Left renal cortex interstitium (tissue), 4 donors: ENCODE measurements around the gene PAN3. TPM values are rescaled to one million over a fixed set of nuclear protein-coding genes. Genes with fewer than 3 reads are reported as not detected.

Experiments
- DNase-seq, 4 donors: peaks; one replicate each; pipeline ENCODE4 v3.0.0-alpha.2; 2013; ENCODE audit warnings: low read depth in 4 of 4, low spot score in 2 of 4, missing footprints in 1 of 4
- polyA plus RNA-seq, 4 donors: library from polyadenylated mRNA; unstranded; fragments of 120-200 nt; gene quantifications; one replicate each; pipeline ENCODE4 v1.2.1, GENCODE V29; 2013; ENCODE audit not compliant: insufficient read length in 4 of 4

Gene PAN3
- polyA plus RNA-seq, 4 donors, result 44.7 to 64.9 (median 53.3) TPM

DNA sequence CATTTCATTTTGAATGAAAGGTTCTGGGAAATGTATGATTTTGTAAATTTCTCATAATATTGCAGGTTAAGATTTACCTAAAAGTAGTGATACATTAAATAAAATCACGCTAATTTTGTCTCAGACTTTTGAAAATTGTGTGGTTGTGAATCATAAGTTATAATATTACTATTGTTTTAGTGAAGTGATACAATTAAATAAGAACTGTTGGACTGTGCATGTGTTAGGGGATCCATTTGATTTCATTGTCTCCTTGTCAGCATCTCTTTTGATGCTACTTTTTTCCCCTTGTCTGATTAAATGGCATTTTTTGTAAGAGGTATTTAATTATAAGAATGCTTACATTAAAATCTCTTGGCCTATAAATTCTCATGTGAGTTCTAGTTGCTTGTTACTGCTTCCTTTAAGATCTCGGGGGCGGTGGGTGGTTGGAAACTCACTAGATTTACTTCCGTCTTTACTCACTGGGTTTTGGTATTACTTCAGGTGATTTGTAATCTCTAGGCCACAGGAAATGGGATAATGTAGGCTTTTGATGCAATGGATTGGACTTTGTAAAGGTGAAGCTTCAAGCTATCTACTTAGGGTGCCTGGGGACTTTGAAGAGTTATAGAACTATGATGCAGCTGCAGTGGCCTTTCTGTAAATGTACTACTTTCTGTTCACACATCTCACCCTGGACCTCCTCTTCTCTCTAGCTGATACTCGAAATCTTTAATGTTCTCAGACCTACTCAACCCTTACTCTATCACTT lies 66.5 kb downstream of the PAN3 start:
- DNase-seq, result no peak

DNA sequence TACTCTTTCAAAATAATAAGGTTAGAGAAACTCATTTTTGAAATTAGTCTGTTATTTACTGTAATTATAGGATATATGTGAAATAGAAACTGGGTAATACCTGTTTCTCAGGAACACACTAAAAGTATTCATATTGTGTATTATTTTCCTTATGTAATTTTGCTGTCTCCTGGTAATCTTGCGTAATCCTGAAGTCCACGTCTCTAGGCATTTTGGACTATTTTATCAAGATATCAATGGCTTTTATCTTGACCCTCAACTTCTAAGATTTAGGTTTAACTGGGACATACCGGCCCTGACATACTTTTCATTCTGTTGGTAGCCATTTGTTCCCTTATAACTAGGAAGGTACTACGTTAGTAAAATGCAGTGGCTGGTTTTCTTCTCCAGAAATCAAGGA lies 80.3 kb downstream of the PAN3 start:
- DNase-seq, result no peak

DNA sequence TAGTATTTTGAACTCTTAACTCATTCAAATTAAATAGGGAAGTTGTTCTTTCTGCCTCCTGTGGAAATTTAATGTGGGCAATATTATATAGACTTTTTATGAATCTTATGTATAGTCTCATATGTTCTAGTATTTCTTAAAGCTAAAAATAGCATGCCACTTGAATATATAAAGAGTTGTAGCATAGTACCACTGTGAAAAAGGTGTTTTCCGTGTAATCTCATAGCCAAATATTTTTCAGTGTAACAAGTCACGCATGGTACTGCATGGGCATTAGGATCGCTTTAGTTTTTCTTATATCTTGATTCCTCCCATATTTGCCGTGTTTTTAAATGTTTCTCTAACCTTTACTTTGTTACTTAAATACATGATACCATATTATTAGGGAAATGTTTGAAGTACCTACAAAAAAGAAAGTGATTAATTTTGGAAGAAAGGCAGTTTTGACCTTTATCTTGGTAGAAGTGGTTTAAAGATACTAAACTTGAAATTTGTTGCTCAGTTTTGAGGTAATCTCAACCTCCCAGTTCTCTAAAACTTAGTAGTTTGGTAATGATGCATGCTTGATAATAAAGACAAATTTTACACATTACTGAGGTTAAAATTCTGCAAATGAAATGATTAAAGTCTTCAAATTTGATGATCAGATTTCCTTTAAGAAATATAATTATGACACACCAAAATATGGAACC lies 81.2 kb downstream of the PAN3 start:
- no peak for DNase-seq

DNA sequence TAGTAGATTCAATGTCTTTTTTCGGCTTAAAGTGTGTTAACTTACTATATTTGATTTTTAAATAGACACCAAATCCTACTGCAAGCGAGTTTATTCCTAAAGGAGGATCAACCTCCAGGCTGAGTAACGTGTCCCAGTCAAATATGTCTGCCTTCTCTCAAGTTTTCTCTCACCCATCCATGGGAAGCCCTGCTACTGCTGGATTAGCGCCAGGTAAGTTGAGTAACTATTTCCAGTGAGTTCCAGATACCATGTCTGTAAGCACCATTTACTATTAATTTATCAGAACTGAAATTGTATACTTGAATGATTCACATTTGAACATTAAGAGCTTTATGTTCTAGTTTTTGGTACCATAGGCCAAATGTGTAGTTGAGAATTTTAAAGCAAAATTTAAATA lies 81.8 kb downstream of the PAN3 start:
- DNase-seq, result no peak

DNA sequence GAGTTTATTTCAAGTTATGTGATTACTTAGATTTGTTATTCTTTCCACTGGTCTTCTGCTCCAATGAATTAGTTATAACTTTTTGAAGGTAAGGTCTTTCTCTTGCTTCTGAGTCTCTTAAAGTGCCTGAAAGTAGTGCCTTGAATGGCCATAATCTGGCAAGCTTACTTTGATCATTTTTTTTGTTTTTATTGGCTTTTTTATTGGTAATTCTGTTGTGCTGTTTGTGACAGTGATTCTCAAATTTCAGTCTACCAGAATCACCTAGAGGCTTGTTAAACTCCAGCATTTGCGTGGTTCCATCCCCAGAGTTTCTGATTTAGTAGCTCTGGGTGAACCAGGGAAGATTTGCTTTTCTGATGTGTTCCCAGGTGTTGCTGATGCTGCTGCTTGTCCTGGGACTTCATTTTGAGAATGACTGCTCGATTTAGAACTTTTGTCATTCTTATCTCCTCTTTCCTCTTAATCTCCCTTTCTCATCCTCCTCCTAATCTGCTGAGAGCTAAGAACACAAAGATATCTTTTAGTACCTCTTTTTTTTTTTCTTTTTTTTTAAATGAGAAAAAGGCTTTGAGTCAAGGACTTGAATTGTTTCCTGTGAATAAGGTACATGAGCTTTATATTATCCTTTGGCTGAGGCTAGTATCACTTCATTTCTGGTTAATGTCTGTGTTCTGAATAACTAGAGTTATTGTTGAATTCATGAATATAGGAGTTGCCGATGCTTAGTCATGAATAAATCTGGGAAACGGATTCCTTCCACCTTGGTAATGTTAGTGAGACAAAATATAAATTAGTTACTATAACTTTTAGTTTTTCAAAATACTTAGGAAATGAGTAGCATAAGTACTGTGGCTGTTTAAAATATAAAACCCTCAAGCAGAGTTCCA lies 91.4 kb downstream of the PAN3 start:
- no peak for DNase-seq

DNA sequence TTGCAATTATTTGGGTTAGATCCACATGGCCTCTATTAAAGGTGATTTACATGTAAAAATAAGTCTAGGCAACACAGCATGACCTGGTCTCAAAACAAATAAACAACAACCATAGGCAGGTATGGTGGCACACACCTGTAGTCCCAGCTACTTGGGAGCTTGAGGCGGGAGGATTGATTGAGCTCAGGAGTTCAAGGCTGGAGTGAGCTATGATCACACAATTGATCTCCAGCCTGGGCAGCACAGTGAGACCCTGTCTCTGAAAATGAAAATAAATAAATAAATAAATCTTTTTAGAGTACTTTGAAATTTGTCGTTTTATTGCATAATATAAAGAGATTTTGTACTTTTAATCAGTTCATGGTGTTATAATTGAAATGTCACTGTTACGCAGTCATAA lies 93.3 kb downstream of the PAN3 start:
- no peak for DNase-seq

DNA sequence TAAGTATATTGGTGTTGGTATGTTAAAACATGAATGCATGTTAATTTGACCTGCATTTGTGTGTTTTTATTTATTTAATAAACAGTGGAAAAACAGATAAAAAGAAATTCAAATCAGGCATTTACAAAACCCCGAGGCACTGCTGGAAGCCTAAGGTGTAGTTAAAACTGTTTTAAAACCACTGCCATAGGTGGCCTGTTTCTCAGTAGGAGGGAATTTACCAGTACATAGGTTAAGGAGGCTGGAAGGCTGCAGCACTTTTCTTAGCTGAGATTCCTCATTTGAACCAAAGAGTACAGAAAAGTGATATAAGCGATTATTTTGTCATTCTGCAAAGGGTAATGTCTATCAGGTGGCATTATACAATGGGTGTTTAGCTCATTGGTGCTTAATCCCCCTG lies 99.6 kb downstream of the PAN3 start:
- DNase-seq, result no peak

DNA sequence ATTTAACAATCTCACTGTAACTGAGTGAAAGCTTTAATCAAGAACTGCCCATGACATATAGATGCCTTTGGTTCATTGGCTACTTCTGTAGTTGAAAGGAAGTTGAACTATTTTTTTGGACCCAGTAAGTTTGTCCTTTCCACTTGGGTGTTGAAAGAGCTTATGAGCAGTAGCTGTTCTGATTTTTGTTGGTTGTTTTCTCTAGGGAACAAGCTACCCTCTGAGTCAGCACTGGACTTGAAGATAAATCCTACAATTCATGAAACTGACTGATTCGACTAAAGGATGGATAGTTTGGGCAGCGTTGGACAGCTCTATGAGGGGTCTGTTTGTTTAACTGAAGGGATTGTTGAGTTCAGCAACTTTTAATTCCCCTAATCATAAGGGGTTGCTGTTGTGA lies 101.0 kb downstream of the PAN3 start:
- DNase-seq, result no peak

DNA sequence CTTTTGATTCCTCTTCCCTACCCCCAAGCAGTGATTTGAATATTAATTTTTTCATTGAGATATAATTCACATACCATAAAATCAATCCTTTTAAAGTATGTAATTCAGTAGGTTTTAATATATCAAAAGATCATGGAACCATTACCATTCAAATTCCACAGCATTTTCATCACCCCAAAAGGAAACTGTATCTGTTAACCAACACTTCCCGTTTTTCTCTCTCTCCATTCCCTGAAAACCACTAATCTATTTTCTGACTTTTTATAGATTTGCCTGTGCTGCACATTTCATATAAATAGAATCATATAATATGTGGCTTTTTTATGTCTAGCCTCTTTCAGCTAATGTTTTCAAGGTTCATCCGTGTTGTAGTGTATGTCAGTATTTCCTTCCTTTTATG lies 107.1 kb downstream of the PAN3 start:
- DNase-seq, result no peak

DNA sequence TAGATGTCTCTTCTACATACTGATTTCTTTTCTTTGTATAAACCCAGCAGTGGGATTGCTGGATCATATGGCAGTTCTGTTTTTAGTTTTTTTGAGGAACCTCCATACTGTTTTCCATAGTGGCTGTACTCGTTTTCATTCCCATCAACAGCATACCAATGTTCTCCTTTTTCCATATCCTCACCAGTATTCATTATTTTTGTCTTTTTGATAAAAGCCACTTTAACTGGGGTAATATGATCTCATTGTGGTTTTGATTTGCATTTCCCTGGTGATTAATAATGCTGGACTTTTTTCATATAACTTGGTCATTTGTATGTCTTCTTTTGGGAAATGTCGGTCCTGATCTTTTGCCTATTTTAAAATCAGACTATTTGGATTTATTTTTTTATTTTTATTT lies 108.5 kb downstream of the PAN3 start:
- no peak for DNase-seq

DNA sequence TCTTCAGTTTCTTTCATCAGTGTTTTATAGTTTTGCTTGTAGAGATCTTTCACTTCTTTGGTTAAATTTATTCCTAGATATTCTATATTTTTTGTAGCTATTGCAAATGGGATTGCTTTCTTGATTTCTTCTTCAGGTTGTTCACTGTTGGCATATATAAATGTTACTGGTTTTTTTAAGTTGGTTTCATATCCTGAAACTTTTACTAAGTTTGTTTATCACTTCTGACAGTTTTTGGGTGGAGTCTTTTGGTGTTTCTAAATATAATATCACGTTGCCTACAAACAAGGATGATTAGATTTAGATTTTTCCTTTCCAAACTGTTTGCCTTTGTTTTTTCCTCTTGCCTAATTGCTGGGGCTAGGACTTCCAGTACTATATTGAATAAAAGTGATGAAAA lies 109.7 kb downstream of the PAN3 start:
- DNase-seq, result no peak

DNA sequence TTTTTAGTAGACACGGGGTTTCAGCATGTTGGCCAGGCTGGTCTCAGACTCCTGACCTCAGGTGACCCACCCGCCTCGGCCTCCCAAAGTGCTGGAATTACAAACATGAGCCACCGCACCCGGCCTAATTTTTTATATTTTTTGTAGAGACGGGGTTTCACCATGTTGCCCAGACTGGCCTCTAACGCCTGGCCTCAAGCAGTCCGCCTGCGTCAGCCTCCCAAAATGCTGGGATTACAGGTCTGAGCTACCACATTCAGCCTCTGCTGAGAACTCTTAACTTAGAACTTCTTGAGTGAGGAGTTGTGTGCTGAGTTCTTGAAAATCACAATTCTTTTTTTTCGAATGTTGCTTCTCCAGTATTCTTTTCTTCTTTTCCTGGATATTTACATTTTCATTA lies 112.2 kb downstream of the PAN3 start:
- DNase-seq, result no peak

DNA sequence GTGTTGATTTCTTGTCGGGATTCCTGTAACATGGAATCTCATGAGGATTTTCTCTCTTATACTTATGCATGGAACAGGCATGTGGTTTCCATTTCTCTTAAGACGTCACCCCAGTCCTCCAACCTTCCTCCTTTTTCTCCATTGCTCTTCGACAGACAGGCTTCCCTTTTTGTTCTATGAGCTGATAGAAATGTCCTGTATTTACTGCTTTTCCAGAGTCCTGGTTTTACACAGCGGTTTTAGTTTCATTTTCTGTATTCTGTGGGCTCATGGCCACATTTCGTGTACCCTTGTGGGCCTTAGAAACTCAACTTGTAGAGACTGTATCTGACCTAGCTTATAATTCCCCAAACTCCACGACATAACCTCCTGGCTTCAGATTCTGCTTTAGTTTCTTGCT lies 113.1 kb downstream of the PAN3 start:
- no peak for DNase-seq

DNA sequence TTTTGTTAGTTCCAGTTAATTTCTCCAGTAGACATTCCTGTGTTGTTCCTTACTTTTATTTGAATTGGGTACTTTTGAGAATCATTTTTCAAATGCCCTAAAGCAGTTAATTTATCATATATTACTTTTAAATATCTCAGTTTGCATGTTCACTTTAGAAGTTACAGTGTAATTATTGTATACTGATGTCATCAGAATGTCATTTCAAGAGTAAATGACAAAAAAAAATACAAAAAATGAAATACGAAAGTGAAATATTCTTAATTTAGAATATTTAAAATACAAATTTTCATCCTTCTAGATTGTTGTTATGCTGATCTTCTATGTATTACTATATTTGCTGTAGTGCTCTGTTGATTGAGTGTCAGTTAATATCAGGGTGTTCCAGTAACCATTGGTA lies 114.2 kb downstream of the PAN3 start:
- no peak for DNase-seq

DNA sequence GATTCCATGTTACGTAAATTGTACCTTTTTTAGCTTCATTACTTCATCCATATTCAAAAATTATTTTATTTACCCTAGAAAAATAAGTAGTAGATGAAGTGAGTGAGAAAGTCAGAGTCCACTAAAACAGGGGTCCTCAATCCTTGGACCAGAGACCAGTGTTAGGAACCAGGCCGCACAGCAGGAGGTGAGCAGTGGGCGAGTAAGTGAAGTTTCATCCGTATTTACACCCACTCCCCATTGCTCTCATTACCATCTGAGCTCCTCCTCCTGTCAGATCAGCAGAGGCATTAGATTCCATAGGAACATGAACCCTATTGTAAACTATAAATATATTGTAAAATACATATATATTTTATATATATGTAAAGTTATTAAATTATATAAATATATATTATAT lies 119.0 kb downstream of the PAN3 start:
- no peak for DNase-seq

DNA sequence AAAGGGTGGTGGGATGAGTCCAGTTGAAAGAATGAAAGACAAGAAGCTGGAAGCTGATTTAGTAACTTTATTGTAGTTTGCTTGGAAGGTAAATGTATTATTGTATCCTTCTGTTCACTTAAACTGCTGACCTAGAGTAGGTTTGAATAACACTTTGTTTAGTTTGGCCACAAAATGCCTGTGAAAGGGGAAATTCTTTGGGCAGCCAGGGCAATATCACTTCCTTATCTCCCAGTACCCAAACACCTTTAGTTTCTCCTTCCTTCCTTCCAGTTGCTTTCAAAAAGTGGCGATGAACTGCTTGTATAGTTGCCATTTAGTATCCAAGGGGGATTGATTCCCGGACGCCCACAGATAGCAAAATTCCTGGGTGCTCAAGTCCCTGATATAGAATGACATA lies 120.1 kb downstream of the PAN3 start:
- DNase-seq, result no peak

DNA sequence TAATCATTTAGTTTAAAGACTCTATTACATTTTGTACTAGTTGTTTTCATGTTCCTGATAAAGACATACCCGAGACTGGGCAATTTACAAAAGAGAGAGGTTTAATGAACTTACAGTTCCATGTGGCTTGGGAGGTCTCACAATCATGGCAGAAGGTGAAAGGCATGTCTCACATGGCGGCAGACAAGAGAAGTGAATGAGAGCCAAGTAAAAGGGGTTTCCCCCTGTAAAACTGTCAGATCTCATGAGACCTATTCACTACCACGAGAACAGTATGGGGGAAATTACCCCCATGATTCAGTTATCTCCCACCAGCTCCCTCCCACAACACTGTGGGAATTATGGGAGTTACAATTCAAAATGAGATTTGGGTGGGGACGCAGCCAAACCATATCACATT lies 129.2 kb downstream of the PAN3 start:
- no peak for DNase-seq

DNA sequence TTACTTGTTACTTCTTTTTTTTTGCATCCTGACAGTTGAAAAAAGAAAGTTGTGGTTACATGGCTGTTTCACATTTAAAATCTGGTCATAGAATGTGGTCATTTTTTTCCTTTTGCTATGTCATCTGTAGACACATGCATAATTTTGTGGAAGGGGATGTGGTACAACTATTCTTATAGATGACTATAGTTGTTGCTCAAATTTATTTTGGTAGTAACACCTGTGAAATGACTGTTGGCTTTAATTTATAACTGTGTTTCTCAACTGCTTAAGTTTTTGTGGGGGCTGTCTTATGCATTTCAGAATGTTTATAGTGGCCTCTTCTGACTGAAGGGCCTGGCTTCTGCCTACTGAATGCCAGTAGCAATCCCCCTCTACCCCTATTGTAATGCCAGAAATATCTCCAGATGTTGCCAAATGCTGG lies 130.5 kb downstream of the PAN3 start:
- DNase-seq, result no peak

DNA sequence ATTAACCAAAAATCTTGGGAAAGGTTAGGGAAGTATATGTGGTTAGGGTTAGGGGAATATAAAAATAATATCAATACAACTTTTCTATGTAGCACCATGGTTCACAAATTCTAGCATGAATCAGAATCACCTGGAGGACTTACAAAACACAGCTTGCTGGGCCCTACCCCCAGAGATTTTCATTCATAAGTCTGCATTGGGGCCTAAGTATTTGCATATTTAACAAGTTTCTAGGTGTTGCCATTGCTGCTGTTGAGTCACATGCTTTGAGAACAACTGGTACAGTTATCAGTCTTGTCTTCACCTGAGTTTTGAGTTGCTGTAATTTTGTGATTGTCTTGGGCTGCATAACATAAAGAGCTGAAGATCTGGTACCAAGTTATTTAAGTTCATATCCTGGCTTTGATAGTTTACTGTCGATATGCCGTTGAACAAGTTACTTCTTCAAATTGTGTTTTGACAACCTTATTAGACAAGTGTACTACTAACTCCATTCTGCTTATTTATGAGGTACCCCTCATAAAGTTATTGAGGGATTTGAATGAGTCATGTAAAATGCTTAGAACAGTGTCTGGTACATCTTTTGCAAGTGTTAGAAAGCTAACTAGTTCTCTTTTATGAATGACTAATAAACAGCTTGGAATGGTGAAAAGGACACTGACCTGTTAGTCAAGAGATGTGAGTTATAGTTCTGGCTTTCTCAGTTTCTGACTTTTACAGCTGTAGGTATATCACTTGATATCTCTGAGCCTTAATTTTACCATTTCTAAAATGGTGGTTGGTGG lies 132.9 kb downstream of the PAN3 start:
- no peak for DNase-seq

DNA sequence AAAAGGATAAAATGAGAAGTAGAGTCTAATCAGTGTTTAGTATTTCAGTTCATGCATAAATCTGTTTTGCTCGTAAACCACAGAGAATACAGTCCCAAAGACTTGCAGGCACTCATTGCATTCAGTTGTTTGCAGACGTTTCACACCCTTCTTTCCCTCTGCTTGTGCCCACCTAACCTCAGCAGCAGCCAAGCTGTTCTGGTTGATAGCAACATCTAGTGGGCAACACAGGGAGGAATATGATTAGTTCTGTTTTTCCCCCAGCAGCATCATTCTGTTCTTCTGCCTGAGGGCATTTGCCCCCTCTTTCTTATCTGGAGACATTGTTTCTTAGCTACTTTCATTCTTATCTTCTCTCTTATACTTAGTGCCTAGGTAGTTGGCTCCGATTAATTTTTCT lies 135.6 kb downstream of the PAN3 start:
- DNase-seq, result no peak

DNA sequence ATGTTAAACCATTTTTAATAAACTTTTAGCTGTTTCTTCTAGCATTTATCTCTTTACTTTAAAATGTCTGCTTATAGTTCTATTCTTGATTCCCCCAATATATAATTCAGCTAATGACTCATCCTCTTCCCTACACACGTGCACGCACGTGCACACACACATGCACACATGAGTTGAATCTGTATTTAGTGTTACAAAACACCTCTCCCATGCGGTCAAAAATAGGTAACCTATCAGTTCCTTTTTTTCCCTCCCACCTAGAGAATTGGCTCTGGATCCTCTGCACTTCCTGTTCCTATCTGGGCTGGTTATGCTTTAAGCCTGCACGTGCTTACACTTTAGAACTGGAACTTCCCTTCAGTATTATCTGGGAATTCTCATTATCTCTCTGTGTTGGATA lies 144.1 kb downstream of the PAN3 start:
- DNase-seq, result no peak
